Astrocyte of the cerebellum (primary cell): ENCODE data around the gene RC3H2.
"Not testable (repeated sequence)": the region's sequence is repeated elsewhere in the genome, so short reads cannot be mapped to it uniquely, and the experiment has no call there.

ENCODE experiments used
- DNase-seq: peaks from one replicate; pipeline ENCODE4 v3.0.0-alpha.2; 2011; ENCODE audit warnings: low read depth
- H3K4me3 ChIP-seq: 2 replicates; pipeline ENCODE4 v1.5.1; 2011; ENCODE audit warnings: mild to moderate bottlenecking, low read depth, low read length, moderate library complexity
- in situ Hi-C: cut with HindIII; loops from 2 replicates; pipeline ENCODE4 v1.10.0; 2017; ENCODE audit warnings: low sequenced_read_pairs
- TF ChIP-seq, protein P1 (sequence below): IDR thresholded peaks from 2 replicates; pipeline ENCODE4 v1.5.1; 2012; ENCODE audit warnings: low read length, low read depth, moderate library complexity, mild to moderate bottlenecking; ENCODE audit errors: missing control alignments

Gene RC3H2

DNA sequence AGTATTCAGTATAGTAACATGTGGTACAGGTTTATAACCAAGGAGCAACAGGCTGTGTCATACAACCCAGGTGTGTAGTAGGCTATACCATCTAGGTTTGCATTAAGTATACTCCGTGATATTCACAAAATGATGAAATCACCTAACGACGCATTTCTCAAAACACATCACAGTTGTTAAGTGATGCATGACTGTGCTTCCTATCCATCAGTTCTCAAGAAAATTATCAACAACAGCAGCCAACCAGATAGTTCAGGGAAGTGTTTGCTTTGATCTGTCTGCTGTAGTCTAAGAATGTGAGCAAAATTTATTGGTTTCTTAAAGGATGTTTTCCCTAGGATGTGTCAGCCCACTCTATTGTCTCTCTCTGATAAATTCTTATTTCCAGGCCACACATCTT is 18.8 kb upstream of the RC3H2 start:
- in situ Hi-C loops, result no loop called here
- TF ChIP-seq, protein P1, sequence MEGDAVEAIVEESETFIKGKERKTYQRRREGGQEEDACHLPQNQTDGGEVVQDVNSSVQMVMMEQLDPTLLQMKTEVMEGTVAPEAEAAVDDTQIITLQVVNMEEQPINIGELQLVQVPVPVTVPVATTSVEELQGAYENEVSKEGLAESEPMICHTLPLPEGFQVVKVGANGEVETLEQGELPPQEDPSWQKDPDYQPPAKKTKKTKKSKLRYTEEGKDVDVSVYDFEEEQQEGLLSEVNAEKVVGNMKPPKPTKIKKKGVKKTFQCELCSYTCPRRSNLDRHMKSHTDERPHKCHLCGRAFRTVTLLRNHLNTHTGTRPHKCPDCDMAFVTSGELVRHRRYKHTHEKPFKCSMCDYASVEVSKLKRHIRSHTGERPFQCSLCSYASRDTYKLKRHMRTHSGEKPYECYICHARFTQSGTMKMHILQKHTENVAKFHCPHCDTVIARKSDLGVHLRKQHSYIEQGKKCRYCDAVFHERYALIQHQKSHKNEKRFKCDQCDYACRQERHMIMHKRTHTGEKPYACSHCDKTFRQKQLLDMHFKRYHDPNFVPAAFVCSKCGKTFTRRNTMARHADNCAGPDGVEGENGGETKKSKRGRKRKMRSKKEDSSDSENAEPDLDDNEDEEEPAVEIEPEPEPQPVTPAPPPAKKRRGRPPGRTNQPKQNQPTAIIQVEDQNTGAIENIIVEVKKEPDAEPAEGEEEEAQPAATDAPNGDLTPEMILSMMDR, result no peak
- DNase-seq, result no peak
- H3K4me3 ChIP-seq, result no peak overlapping the region

DNA sequence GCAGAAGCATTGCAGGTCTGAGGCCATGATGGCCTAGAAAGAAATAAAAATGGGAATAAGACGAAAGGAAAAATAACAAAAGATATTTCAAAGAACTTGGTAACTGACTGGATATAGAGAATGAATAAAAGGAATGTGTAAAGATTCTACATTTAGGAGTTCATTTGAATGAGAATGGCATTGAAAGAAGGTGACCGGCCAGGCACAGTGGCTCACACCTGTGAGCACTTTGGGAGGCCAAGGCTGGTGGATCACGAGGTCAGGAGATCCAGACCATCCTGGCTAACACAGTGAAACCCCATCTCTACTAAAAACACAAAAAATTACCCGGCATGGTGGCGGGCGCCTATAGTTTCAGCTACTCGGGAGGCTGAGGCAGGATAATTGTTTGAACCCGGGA is 17.6 kb upstream of the RC3H2 start:
- in situ Hi-C loops, result no loop called here
- no peak overlapping the region for H3K4me3 ChIP-seq
- TF ChIP-seq, protein P1, result no peak
- no peak for DNase-seq

DNA sequence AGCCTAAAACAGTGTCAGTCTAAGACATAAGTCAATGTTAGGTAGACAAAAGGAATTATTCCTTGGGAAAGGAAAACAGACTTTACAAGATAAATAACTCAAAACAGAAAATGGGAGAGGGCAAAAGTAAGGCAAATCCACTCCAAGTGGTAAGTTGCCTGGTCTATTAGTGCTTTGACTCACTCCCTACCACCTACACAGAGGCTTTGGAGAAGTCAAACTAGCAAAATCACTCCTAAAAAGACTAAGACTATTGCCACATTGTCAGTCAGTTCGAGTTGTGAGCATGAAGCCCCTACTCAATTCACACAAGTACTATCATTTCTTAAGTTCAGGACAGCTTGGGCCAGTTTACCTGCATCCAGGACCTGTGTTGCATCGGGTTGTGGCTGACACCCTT is 13.2 kb upstream of the RC3H2 start:
- TF ChIP-seq, protein P1, result no peak
- in situ Hi-C loops, result no loop called here
- no peak for DNase-seq
- no peak overlapping the region for H3K4me3 ChIP-seq

DNA sequence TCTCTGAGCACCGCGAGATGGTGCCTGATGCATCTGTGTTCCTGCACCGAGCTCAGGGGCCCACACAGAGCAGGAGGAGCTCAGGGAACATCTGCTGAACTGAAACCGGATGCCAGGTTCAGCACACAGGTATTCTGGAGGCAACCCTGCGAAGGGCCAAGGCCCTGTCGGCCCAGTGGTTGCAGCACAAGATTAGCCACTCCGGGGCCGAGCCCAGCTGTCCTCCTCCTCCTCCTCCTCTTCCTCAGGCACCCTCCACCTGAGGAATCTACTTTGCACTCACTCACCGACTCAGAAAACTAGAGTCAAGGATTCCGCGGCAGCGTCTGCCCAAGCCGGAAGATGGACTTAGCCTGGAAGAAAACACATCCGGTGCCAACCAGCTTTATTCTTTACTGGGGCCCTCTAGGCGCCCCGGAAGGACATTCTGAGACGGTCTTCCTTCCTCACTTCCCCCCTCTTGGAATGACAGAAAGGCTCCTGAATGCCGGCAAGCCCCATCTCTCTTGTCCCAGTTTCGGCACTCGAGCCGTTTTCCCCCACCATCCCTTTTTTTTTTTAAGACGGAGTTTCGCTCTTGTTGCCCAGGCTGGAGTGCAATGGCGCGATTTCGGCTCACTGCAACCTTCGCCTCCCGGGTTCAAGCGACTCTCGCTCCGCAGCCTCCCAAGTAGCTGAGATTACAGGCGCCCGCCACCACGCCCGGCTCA is 8.0 kb upstream of the RC3H2 start, which contains the start of gene ZBTB6:
Gene ZBTB6, minus strand, starts transcription at position 360 of the 710 bp plus-strand sequence. CDS start 1,251 bp downstream, outside the sequence.
- DNase-seq, result peak; percentile 68

DNA sequence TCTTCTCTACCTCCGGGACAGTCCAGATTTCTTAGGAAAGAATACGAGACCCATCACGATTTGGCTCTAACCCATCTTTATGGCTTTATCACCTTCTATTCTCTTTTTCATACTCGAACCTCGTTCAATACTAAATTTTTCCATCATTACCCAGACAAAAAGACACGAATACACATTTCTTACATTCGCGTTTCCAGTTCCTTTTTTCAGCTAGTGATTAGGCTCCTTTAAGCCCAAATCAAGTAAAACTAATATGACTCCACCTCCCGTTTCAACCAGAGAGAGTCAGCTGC is 7.5 kb upstream of the RC3H2 start:
- TF ChIP-seq, protein P1, result no peak
- in situ Hi-C loops, result no loop called here
- no peak for DNase-seq
- peak overlapping the region; percentile 59 for H3K4me3 ChIP-seq

More for the DNA sequence above, 8.0 kb upstream of the RC3H2 start, which contains the start of gene ZBTB6:
- in situ Hi-C loops, result no loop called here
- peak within 1 kb of the TSS; percentile 59 for H3K4me3 ChIP-seq
- TF ChIP-seq, protein P1, result no peak

DNA sequence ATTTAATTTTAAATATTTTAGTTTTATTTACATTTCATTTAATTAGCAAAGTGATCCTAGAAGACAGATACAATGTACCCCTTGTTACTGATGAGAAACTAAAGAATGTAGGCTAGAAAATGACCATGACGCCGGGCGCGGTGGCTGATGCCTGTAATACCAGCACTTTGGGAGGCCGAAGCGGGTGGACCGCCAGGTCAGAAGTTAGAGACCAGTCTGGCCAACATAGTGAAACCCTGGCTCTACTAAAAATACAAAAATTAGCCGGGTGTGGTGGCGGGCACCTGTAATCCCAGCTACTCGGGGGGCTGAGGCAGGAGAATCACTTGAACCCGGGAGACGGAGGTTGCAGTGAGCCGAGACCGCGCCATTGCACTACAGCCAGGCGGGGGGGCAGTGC is 963 bp upstream of the RC3H2 start:
- H3K4me3 ChIP-seq, DNase-seq, in situ Hi-C loops: not testable (repeated sequence)

DNA sequence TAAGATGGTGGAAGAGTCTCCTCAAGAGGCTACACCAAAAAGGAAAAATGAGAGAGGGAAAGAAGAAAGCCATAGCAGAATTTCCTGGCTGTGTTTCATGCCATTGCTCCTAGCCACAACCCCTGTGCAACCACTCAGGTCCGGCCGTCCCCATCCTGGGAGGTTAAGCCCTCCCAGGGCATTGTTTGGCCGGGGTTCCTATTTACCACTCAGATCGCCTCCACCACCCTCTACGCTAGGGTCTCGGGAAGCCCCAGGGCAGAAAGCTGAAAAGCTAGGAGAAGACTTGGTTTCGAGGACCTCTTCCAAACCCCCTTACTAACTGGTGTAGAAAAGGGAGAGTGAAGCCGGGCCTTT is 715 bp downstream of the RC3H2 start:
- no peak for DNase-seq
- peak overlapping the region; percentile 86 for H3K4me3 ChIP-seq
- TF ChIP-seq, protein P1, result no peak
- in situ Hi-C loops, result no loop called here
